Testis (tissue), 2 donors: ENCODE results near the gene NDUFA7.

Source experiments
- CTCF ChIP-seq, 3 experiments: fragments of 450-650 bp in 2 of 3; fragments of 200-600 bp in 1 of 3; sonication (generic) in 1 of 3; IDR thresholded peaks; one replicate each; pipeline ENCODE4 v1.5.1; 2016 to 2019; ENCODE audit warnings: antibody characterized with exemption in 3 of 3, mild to moderate bottlenecking in 2 of 3, moderate library complexity in 1 of 3
- POLR2A ChIP-seq: fragments of 450-650 bp; IDR thresholded peaks from one replicate; pipeline ENCODE4 v1.6.1; 2017; ENCODE audit warnings: antibody characterized with exemption, mild to moderate bottlenecking, moderate library complexity

GRCh38 chr19:8340341-8341096 is 19.3 kb upstream of the NDUFA7 start:
- TF ChIP-seq CTCF (IDR thresholded peaks at IDR 0.05) = no peak
- TF ChIP-seq POLR2A = no peak
